ENCODE data around the gene COG4.
"Not testable (repeated sequence)": the region's sequence is repeated elsewhere in the genome, so short reads cannot be mapped to it uniquely, and the experiment has no call there.

The COG4 gene

DNA sequence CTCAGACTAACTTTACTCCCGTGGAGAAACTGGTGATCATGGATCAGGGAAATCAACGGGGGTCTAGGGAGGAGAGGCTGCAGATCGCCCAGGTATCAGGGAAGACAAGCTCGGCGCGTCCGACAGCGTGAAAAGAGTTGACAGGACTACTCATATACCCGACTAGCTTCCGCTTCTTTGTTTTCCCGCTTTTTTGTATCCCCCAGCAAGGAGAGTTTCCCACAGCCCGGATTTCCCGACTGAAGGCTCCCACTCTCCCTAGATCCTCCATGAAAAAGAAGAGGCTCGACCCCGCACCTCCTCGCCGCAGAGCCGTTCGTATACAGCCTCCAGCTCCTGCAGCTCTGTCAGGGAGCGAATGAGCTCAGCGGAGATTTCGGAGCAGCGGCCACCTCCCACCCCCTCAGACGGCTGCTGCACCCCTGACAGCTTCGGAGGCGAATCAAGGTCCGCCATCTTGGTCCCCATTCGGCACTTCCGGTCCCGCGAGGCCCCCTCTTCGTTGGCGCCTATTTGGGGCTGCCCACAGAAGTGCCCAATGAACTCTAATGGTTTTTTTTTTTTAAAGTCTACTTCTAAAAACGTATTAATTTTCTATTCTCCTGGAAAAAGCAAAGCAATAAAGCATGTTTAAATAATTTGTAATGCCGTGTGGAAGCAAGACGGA is at the start of gene COG4:
TSS of gene COG4 (minus strand) at position 479 of the 667 bp plus-strand sequence. CDS start at position 468, 11 bp downstream.
- DNase-seq (ENCODE audit: low read depth), result peak; percentile 83

GRCh38 chr16:70572926-70573270 is 49.5 kb upstream of the COG4 start:
- DNase-seq (ENCODE audit: low read depth), result no peak

GRCh38 chr16:70572050-70572925 is 48.9 kb upstream of the COG4 start:
- no peak for DNase-seq (ENCODE audit: low read depth)

- DNase-seq (ENCODE audit: low read depth), result no peak
These were observed 48.3 kb upstream of the COG4 start for GRCh38 chr16:70571623-70572022.

- no peak for DNase-seq (ENCODE audit: low read depth)
These were observed 47.7 kb upstream of the COG4 start for GRCh38 chr16:70570967-70571570.

DNA sequence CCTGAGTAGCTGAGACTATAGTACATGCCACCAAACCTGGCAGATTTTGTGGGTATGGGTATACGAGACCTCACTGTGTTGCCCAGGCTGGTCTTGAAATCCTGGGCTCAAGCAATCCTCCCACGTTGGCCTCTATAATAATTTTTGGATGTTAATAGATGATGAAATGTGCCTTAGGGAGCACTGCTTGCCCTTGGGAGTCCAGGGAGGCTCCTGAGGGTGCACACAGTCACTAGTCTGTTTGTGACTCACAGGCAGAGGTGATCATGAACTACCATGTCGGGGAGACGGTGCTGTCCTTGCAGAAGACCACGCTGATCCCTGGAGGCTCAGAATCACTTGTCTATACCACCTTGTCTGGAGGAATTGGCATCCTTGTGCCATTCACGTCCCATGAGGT is 46.4 kb upstream of the COG4 start:
- no peak for DNase-seq (ENCODE audit: low read depth)

- DNase-seq (ENCODE audit: low read depth), result no peak
These were observed 45.4 kb upstream of the COG4 start for GRCh38 chr16:70568601-70569237.

- DNase-seq (ENCODE audit: low read depth), result no peak
These were observed 41.7 kb upstream of the COG4 start for GRCh38 chr16:70565053-70565452.

GRCh38 chr16:70563636-70564035 is 40.3 kb upstream of the COG4 start:
- DNase-seq (ENCODE audit: low read depth), result no peak

DNA sequence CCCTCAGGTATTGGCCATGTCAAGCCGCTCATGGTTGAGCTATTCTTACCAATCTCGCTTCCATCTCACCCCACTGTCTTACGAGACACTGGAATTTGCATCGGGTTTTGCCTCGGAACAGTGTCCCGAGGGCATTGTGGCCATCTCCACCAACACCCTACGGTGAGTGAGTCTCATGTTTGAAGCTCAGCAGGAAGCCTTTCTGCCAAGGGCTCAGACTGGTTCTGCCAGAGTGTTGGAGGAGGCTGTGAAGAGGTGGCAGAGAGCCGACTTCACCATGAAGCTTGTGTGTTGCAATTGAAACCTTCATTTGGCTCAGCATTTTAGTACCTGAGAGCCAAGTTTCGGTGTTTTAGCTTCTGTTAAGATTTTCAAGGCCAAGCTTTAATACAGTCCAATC is 38.3 kb upstream of the COG4 start:
- DNase-seq (ENCODE audit: low read depth), result no peak

GRCh38 chr16:70556063-70556462 is 32.7 kb upstream of the COG4 start:
- no peak for DNase-seq (ENCODE audit: low read depth)

DNA sequence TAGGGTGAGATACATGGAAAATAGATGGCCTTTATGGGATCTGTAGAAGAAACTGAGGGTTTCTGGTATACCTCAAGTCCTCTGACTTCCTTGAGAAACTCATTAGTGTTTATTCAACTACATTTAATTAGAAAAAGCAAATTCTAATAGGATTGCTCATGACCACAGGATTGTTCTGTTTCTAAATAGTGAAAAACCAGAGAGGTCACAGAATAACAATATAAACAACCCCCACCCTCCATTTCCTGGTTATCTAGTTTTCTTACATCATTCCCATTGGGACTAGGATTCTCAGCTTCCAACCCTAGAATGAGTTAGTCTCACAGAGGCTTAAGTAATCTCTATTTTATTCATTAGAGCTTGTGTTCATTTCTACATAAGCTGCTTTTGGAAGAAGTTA is 30.3 kb upstream of the COG4 start:
- DNase-seq (ENCODE audit: low read depth), result no peak

DNA sequence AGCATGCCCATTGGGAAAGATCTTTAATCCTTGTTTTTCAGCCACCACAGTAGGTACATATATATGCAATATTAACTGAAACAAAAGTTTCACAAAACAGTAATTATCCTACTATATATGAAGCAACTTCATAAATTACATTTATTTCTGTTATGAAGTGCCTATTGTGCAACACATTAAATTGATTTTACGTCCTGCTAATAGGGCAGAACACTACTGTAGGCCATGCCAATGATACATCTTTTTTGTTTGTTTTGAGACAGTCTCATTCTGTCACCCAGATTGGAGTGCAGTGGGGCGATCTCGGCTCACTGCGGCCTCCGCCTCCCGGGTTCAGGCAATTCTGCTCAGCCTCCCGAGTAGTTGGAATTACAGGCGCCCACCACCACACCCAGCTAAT is 29.3 kb upstream of the COG4 start:
- DNase-seq (ENCODE audit: low read depth), result no peak

- no peak for DNase-seq (ENCODE audit: low read depth)
These were observed 28.4 kb upstream of the COG4 start for GRCh38 chr16:70551788-70552187.

- DNase-seq (ENCODE audit: low read depth), result no peak
These were observed 26.7 kb upstream of the COG4 start for GRCh38 chr16:70550082-70550481.

DNA sequence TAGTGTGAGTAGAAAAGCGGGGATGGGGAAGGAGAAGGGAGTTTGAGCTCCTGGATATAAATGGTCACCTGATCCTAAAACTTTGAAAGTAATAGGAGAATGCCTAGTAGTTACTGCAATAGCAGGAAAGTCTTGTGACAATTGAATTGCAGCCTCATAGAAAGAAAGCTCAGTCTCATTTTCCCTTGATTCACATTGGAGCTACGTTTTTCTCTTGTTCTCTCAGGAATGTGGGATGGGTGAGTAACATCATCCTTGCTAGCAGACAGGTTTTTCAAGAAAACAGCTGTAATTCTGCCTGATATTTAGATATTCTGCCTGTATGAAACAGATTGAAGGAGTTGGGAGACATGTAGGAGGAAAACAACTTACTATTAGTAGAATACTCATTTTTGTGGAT is 25.6 kb upstream of the COG4 start:
- no peak for DNase-seq (ENCODE audit: low read depth)

DNA sequence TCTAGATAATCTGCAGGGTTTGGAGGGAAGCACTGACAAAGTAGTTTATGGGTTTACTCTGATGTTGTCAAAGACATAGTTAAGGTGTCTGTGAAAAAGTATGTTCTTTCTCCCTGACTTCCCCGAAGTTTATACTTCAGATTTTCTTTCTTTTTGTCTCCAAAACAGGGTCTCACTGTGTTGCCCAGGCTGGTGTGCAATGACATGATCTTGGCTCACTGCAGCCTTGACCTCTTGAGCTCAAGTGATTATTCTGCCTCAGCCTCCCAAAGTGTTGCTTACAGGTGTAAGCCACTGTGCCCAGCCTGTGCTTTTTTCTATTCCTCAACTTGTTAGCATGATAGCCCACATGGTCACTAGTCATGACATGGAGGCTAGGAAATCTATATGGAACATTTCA is 21.2 kb upstream of the COG4 start:
- no peak for DNase-seq (ENCODE audit: low read depth)

GRCh38 chr16:70540994-70541393 is 17.6 kb upstream of the COG4 start:
- no peak for DNase-seq (ENCODE audit: low read depth)

- DNase-seq (ENCODE audit: low read depth), result no peak
These were observed 11.6 kb upstream of the COG4 start for GRCh38 chr16:70534971-70535370.

GRCh38 chr16:70529954-70530353 is 6.6 kb upstream of the COG4 start:
- not testable (repeated sequence) for DNase-seq (ENCODE audit: low read depth)

DNA sequence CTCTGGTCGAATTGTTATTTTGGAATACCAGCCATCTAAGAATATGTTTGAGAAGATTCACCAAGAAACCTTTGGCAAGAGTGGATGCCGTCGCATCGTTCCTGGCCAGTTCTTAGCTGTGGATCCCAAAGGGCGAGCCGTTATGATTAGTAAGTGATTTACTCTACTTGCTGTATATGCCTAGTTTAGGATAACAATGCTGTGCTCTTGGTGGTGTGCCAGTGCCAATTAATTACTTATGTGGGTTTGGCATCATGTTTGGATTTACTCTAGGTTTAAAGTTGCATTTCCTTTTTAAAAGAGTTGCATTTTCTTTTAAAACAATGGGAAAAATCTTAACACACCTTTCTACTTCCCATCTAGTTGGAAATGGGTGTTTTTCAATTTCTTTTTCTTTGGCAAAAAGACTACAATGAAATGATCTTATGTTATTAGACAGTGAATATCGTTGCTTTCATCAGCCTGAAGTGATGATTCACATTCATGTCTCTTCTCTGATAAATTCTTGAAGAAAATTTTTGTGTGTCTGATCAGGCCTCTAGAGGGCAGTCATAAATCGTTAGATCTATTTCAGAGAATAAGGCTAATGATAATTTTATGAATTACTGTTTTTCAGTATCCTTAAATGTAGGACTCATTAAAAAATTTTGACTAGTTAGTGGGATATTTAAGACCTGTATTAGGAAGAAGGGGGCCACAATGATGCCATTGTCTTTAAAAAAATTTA is 5.9 kb upstream of the COG4 start:
- no peak for DNase-seq (ENCODE audit: low read depth)
